ENCODE measurements around the gene DNAJC18.

Gene DNAJC18

DNA sequence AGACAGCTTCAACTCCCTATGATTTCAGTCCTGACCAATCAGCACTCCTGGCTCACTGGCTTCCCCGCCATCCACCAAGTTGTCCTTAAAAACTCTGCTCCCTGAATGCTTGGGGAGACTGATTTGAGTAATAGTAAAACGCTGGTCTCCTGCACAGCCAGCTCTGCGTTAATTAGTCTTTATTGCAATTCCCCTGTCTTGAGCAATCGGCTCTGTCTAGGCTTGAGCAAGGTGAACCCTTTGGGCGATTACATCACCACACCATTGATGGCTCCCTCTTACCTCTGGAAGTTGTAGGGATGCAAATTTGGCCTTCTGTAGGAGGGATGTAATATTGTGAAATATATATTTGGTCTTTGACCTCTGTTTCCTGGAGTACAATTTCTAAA lies 53.3 kb downstream of the DNAJC18 start:
- no peak for DNase-seq

DNA sequence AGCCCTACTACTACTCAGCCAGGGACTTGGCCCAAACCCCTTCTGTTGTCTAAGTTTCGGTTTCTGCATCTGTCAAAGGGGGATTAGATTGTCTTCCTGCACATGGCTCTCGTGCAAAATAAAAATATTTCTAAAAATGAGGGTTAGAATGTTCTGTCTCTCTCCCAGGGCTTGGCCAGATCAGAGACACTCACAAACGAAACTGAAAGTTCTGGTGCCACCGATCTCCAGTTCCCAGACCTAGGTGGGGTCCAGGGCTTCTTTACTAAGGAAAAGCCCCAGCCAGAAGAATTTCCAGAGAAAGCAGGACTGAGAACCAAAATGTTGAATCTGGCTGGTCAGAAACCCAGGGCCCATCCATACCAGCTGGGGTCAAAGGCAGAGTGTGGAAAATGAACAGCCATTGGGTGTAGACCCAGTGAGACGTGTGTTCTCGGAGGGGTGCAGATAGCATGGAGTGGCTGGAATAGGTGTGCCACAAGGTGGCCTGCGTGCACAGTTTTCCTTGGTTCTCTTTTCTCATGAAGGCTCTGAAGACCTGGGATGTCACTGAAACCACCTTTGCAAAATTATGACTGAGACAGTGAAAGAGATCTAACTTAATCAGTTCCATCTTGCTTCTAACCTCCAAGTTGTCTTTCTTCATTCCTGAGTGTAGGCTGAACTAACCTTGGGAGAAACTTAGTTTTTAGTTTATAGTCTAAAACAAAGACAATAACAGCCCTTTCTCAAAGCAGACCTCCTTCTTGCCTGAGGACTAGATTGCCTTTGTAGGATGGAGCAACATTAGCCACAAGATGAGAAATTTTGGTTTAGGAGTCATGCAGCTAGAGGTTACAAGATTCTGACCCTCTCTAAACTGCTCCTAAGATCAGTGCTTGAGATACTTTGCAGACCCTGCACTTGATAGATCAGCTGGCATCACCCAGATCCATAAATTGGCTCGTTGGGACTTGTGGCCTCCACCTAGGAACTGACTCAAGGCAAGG lies 54.0 kb downstream of the DNAJC18 start:
- no peak for DNase-seq

- no peak for DNase-seq
Measured at GRCh38 chr5:139384591-139385051, 54.7 kb downstream of the DNAJC18 start.

DNA sequence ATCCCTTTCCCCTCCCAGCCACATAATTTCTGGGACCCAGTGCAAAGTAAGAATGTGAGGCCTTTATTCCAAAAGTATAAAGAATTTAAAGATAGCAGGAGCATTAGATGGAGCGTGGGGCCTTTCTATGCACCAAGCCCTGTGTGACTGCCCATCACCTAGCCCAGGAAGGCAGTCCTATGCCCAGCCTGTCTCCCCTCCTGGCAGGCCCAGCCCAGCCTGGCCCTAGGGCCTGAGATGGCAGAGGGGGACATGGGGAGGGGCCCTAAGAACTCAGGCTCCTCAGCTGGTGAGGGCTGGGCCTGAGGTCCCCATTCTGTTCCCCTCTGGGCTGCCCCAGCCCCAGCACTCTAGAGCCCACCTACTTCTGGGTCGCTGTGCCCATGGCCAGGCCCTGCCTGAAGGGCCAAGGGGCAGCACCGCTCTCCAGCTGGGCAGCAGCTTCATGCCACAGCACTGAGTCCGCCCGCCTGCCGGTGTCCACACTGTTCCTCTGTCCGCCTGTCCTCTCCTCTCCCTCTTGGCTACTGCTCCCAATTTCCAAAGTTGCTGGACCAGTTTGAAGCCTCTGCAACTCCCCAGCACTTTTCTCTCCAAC lies 55.2 kb downstream of the DNAJC18 start:
- DNase-seq = no peak

DNA sequence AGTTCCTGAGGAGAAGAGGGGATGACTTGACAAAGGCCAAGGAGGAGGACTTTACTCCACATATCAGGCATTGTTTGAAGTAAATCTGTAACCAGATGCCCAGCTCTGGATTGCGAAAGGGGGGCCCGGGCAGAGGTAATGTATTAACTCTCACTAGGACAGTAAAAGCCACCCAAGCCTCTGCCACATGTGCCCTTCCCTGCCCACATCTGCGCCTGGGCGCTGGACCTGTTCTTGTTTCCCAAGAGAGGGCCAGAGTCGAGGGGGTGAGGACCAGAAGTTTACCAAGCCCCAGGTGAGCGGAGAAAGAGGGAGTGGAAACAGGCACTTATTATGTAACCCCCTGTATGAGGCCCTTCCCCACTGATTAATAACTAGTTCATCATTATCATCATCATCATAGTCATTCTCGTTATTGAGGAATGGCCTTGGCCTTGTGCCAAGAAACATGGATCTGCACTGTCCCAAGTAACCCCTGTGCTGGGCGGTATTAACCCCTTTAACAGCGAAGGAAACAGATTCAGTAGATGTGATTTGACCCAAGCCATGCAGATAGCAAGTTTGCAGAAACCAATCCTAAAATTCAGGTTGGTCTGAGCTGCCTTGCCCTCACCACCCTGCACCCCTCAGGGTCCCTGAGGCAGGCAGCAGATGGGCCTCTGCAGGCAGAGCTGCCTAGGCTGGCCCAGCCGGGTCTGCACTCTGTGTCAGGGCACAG lies 55.9 kb downstream of the DNAJC18 start, which contains the start of gene SLC23A1:
TSS of gene SLC23A1 (minus strand) at position 23 of the 718 bp plus-strand sequence. CDS start 44 bp downstream, outside the sequence.
- no peak for DNase-seq

DNA sequence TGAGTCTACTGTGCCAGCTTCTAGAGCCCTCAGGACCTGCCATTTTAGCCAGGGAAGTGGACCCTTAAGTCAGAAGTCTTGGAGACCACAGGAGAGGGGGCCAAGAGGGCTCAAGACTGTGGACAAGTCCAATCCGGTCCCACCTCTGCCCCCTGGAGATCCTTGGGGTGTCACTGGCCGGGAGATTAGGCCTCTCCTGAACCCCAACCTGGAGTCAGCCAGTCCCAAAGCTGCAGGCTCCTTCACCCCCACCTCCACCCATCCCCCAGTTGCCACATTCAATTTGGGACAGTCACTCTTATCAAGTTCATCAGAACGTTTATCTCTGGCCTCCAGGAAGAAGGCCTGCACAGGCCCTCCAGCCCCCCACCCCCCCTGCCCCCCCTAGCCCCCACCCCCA lies 56.5 kb downstream of the DNAJC18 start:
- DNase-seq = no peak

GRCh38 chr5:139381837-139382761 lies 57.2 kb downstream of the DNAJC18 start:
- DNase-seq = no peak

GRCh38 chr5:139379626-139380449 lies 59.5 kb downstream of the DNAJC18 start:
- DNase-seq = no peak

DNA sequence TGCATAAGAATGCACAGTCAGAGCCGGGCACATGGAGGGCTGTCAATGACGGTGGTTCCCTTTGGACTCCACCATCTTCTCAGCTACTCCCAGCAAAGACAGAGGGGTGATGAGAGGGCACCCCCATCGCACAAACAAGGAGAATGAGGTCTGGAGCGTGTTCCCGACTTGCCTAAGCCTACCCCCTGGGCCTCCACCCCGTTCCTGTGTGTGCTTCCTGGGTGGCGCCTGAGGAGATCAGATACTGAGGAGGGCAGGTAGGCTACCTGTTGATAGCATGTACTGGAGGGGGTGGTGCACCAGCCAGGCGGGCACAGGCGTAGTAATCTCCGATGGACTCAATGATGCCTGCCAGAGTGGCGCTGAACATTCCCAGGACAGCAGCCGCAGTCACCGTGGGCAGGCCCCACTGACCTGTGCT lies 60.4 kb downstream of the DNAJC18 start:
- no peak for DNase-seq

- no peak for DNase-seq
Measured at GRCh38 chr5:139378101-139378825, 61.1 kb downstream of the DNAJC18 start.

DNA sequence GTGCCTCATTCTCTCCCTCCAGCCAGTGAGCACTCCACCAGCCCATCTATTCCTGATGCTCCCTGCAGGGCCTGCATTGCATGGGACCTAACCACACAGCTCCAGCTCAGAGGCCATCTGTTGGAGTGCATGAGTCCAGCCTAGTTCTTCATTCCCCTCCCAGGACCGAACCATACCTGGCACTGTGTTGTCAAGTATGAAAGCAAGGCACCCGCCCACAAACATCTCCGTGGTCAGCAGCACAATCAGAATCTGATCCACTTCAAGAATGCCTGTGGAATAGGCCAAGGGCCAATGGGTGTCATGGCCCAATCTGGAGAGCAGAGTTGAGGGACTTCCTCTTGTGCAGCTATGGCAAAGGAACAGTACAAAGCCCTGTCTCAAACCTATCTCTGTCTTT lies 62.1 kb downstream of the DNAJC18 start:
- DNase-seq = no peak

DNA sequence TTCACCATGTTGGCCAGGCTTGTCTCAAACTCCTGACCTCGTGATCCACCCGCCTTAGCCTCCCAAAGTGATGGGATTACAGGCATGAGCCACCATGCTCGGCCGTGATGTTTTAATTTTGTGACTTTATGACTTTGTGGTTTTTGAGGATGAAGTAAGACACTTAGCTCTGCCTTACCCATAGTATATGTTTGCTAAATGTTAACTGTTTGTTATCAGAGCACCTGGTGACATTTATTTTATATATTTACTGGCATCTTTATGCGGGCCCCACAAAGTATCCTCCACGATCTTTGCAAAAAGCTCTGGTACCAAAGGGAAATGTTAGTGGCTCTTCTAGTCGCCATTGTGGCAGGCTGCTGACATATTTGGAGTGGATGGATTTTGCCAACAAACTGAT lies 63.0 kb downstream of the DNAJC18 start:
- DNase-seq = no peak

- no peak for DNase-seq
Measured at GRCh38 chr5:139374909-139375308, 64.4 kb downstream of the DNAJC18 start.

GRCh38 chr5:139371482-139372435 lies 67.6 kb downstream of the DNAJC18 start:
- DNase-seq = no peak

- no peak for DNase-seq
Measured at GRCh38 chr5:139369181-139369580, 70.1 kb downstream of the DNAJC18 start.

DNA sequence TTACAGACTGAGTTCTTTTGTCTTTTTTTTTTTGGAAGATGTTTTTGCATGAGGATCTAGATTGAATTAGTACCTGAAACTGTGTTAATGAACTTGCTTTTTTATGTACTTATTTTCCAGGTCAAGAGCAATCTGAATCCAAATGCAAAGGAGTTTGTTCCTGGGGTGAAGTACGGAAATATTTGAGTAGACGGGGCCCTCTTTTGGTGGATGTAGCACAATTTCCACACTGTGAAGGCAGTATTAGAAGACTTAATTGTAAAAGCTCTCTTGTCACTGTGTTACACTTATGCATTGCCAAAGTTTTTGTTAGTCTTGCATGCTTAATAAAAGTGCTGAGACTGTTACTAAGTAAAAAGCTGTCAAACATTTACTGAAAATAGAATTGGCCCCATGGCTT lies 70.7 kb downstream of the DNAJC18 start:
- DNase-seq = no peak

- no peak for DNase-seq
Measured at GRCh38 chr5:139364466-139364865, 74.9 kb downstream of the DNAJC18 start.

DNA sequence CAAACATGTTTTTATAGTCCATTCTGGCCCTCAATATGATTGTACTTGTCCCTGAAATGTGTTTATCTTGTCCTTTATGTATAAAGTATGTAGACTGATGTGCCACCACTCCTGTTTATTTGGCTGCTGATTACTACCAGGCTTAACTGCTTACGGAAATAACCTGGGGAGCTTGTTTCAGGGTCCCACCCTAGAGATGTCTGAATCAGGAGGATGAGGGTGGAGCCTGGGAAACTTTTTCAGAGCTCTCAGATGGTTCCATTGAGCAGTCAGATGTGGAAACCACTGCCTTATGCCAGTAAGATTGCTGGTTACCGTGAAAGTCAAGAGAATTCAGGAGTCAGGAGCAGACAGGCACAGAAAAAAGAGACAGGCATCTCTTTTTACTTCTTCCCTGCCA lies 75.4 kb downstream of the DNAJC18 start:
- DNase-seq = no peak

GRCh38 chr5:139361835-139362429 lies 77.4 kb downstream of the DNAJC18 start:
- no peak for DNase-seq

Measured in activated CD4-positive, alpha-beta T cell treated with anti-CD3 and anti-CD28 coated beads for 4 hours (primary cell).